GM12878 (cell line): ENCODE results near the gene CD79A.

ENCODE experiments used
- ATF3 ChIP-seq: IDR thresholded peaks from 2 replicates; pipeline ENCODE4 v1.6.1; 2011; ENCODE audit warnings: low read depth, mild to moderate bottlenecking, low read length, moderate library complexity, borderline replicate concordance; ENCODE audit errors: extremely low read depth
- BMI1 ChIP-seq: fragments of 450-650 bp; IDR thresholded peaks from 2 replicates; pipeline ENCODE4 v1.6.1; 2016; ENCODE audit warnings: mild to moderate bottlenecking, moderate library complexity, borderline replicate concordance
- IRF3 ChIP-seq: fragments of 450-650 bp; IDR thresholded peaks from 2 replicates; pipeline ENCODE4 v1.6.1; 2014; ENCODE audit warnings: mild to moderate bottlenecking
- POLR2A ChIP-seq: IDR thresholded peaks from 2 replicates; pipeline ENCODE4 v1.6.1; 2011; ENCODE audit warnings: low read depth, mild to moderate bottlenecking, low read length
- POLR2AphosphoS5 ChIP-seq: IDR thresholded peaks from 2 replicates; pipeline ENCODE4 v1.6.1; 2011; ENCODE audit warnings: mild to moderate bottlenecking, low read length, inconsistent platforms
- SP1 ChIP-seq: IDR thresholded peaks from one replicate; pipeline ENCODE4 v1.6.1; 2011; ENCODE audit warnings: low read depth, low read length
- SREBF1 ChIP-seq: IDR thresholded peaks from 2 replicates; pipeline ENCODE4 v1.6.1; 2012; ENCODE audit warnings: mild to moderate bottlenecking, low read length
- TCF12 ChIP-seq: IDR thresholded peaks from 2 replicates; pipeline ENCODE4 v1.6.1; 2011; ENCODE audit warnings: low read depth, mild to moderate bottlenecking, low read length
- TCF3 ChIP-seq: IDR thresholded peaks from 2 replicates; pipeline ENCODE4 v1.6.1; 2012; ENCODE audit warnings: low read depth, mild to moderate bottlenecking, low read length, borderline replicate concordance; ENCODE audit not compliant: insufficient read depth
- YBX1 ChIP-seq: fragments of 450-650 bp; IDR thresholded peaks from 2 replicates; pipeline ENCODE4 v1.6.1; 2016; ENCODE audit warnings: antibody characterized with exemption
- TF ChIP-seq, protein P1 (sequence below): fragments of 450-650 bp; formaldehyde crosslinking; IDR thresholded peaks from 2 replicates; pipeline ENCODE4 v1.4.0; 2022; ENCODE audit warnings: mild to moderate bottlenecking, moderate library complexity
- TF ChIP-seq, protein P2 (sequence below): IDR thresholded peaks from 2 replicates; pipeline ENCODE4 v1.6.1; 2012; ENCODE audit warnings: mild to moderate bottlenecking, low read depth, low read length
- TF ChIP-seq, protein P3 (sequence below): fragments of 450-650 bp; IDR thresholded peaks from 2 replicates; pipeline ENCODE4 v1.6.1; 2018; ENCODE audit warnings: borderline replicate concordance, mild to moderate bottlenecking; ENCODE audit not compliant: partially characterized antibody
- TF ChIP-seq, protein P4 (sequence below), 3 experiments: IDR thresholded peaks in 2 of 3; conservative IDR thresholded peaks in 1 of 3; 2 replicates each; pipeline ENCODE4 v1.5.1; 2011; ENCODE audit warnings: low read depth in 3 of 3, low read length in 3 of 3, mild to moderate bottlenecking in 3 of 3, control low read depth in 2 of 3, moderate library complexity in 2 of 3, inconsistent platforms in 1 of 3, mixed read lengths in 1 of 3; ENCODE audit not compliant: control insufficient read depth in 2 of 3, insufficient read depth in 1 of 3; ENCODE audit errors: extremely low read depth in 1 of 3

GRCh38 chr19:41877916-41878905 is 1.1 kb downstream of the CD79A start:
- TF ChIP-seq SP1 (no peak), BMI1 (no peak), IRF3 (no peak), TCF3 (no peak), YBX1 (no peak), TCF12 (no peak), POLR2A (peak; percentile 81), SREBF1 (no peak), POLR2AphosphoS5 (peak; percentile 90), ATF3 (no peak)
- TF ChIP-seq, protein P1, sequence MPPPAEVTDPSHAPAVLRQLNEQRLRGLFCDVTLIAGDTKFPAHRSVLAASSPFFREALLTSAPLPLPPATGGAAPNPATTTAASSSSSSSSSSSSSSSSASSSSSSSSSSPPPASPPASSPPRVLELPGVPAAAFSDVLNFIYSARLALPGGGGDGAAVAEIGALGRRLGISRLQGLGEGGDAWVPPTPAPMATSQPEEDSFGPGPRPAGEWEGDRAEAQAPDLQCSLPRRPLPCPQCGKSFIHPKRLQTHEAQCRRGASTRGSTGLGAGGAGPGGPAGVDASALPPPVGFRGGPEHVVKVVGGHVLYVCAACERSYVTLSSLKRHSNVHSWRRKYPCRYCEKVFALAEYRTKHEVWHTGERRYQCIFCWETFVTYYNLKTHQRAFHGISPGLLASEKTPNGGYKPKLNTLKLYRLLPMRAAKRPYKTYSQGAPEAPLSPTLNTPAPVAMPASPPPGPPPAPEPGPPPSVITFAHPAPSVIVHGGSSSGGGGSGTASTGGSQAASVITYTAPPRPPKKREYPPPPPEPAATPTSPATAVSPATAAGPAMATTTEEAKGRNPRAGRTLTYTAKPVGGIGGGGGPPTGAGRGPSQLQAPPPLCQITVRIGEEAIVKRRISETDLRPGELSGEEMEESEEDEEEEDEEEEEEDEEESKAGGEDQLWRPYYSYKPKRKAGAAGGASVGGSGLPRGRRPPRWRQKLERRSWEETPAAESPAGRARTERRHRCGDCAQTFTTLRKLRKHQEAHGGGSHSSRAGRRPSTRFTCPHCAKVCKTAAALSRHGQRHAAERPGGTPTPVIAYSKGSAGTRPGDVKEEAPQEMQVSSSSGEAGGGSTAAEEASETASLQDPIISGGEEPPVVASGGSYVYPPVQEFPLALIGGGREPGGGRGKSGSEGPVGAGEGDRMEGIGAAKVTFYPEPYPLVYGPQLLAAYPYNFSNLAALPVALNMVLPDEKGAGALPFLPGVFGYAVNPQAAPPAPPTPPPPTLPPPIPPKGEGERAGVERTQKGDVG (CRISPR knock-in tag): no peak
- TF ChIP-seq, protein P2, sequence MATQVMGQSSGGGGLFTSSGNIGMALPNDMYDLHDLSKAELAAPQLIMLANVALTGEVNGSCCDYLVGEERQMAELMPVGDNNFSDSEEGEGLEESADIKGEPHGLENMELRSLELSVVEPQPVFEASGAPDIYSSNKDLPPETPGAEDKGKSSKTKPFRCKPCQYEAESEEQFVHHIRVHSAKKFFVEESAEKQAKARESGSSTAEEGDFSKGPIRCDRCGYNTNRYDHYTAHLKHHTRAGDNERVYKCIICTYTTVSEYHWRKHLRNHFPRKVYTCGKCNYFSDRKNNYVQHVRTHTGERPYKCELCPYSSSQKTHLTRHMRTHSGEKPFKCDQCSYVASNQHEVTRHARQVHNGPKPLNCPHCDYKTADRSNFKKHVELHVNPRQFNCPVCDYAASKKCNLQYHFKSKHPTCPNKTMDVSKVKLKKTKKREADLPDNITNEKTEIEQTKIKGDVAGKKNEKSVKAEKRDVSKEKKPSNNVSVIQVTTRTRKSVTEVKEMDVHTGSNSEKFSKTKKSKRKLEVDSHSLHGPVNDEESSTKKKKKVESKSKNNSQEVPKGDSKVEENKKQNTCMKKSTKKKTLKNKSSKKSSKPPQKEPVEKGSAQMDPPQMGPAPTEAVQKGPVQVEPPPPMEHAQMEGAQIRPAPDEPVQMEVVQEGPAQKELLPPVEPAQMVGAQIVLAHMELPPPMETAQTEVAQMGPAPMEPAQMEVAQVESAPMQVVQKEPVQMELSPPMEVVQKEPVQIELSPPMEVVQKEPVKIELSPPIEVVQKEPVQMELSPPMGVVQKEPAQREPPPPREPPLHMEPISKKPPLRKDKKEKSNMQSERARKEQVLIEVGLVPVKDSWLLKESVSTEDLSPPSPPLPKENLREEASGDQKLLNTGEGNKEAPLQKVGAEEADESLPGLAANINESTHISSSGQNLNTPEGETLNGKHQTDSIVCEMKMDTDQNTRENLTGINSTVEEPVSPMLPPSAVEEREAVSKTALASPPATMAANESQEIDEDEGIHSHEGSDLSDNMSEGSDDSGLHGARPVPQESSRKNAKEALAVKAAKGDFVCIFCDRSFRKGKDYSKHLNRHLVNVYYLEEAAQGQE: no peak
- TF ChIP-seq, protein P3, sequence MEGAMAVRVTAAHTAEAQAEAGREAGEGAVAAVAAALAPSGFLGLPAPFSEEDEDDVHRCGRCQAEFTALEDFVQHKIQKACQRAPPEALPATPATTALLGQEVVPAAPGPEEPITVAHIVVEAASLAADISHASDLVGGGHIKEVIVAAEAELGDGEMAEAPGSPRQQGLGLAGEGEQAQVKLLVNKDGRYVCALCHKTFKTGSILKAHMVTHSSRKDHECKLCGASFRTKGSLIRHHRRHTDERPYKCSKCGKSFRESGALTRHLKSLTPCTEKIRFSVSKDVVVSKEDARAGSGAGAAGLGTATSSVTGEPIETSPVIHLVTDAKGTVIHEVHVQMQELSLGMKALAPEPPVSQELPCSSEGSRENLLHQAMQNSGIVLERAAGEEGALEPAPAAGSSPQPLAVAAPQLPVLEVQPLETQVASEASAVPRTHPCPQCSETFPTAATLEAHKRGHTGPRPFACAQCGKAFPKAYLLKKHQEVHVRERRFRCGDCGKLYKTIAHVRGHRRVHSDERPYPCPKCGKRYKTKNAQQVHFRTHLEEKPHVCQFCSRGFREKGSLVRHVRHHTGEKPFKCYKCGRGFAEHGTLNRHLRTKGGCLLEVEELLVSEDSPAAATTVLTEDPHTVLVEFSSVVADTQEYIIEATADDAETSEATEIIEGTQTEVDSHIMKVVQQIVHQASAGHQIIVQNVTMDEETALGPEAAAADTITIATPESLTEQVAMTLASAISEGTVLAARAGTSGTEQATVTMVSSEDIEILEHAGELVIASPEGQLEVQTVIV: no peak
- TF ChIP-seq, protein P4, sequence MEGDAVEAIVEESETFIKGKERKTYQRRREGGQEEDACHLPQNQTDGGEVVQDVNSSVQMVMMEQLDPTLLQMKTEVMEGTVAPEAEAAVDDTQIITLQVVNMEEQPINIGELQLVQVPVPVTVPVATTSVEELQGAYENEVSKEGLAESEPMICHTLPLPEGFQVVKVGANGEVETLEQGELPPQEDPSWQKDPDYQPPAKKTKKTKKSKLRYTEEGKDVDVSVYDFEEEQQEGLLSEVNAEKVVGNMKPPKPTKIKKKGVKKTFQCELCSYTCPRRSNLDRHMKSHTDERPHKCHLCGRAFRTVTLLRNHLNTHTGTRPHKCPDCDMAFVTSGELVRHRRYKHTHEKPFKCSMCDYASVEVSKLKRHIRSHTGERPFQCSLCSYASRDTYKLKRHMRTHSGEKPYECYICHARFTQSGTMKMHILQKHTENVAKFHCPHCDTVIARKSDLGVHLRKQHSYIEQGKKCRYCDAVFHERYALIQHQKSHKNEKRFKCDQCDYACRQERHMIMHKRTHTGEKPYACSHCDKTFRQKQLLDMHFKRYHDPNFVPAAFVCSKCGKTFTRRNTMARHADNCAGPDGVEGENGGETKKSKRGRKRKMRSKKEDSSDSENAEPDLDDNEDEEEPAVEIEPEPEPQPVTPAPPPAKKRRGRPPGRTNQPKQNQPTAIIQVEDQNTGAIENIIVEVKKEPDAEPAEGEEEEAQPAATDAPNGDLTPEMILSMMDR (IDR thresholded peaks at IDR 0.05 in 2 of 3, conservative IDR thresholded peaks at IDR 0.05 in 1 of 3; ENCODE audit: control insufficient read depth in 2 of 3, extremely low read depth in 1 of 3, insufficient read depth in 1 of 3, low read depth in 3 of 3, low read length in 3 of 3): peak in 1 of 3 experiments; percentile 8; a peak in 1 of 6 replicates
